ENCODE measurements around the gene APOBEC2.

The APOBEC2 gene

DNA sequence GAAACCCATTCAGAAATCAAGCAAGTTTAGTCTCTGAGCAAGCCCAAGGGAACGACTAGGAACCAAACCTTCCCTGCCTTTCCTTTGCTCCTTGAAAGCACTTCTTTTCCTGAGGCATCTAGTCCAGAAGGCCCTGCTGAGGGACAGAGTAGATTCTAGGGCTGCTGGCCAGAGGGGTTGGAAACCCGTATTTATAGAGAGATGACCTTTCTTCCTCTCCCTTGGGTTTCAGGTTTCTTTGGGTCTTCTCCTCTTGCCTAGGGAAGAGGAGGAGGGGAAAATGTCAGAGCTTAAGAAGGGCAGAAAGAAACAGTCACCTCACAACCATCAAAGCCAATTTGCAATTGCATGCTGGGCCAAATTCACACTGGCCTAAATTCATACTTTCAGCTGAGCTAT lies 5.8 kb downstream of the APOBEC2 start:
- no peak for DNase-seq

DNA sequence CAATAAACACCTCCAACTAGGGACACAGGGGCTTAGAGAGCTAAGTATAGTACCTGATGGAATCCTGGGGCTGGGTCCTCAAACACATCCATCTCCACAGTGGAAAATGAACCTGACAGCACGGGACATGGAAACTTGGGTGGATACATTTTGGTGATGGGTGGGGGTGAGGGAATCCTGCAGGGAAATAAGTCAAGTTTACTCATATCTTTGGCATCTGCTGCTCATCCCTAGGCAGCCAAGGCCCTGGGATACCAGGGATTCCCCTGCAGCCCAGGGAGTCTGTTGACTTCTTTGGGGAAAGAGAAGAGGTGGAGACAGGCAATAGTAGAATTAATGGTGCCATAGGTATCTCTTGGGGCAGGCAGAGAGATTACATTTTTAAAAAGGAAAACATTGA lies 6.6 kb downstream of the APOBEC2 start:
- DNase-seq = no peak

DNA sequence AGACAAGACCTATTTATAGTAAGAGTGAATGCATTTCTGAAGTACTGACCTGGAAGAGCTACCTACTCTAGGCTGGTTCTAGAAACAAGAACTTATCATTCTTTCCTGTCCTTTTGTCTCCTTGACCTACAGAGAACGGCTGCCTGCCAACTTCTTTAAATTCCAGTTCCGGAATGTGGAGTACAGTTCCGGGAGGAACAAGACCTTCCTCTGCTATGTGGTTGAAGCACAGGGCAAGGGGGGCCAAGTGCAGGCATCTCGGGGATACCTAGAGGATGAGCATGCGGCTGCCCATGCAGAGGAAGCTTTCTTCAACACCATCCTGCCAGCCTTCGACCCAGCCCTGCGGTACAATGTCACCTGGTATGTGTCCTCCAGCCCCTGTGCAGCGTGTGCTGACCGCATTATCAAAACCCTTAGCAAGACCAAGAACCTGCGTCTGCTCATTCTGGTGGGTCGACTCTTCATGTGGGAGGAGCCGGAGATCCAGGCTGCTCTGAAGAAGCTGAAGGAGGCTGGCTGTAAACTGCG lies 8.3 kb downstream of the APOBEC2 start:
- no peak for DNase-seq

DNA sequence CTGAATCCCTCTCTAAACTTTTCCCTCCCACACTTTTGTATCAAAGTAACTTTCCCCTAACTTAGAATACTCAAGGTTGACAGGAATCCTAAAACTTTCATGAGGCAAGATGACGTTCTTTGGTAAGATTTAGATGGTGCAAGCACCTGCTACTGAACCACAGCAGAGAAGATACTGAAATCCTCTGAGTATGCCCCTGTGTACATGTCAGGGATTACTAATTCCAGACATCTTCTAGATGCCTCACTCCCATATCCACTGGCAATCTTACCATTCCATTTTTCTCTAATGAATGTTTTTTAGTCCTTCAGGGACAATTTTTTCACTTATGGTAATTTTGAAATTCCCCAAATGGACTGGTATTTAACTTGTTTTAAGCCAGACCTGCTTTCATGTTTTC lies 9.1 kb downstream of the APOBEC2 start:
- no peak for DNase-seq

DNA sequence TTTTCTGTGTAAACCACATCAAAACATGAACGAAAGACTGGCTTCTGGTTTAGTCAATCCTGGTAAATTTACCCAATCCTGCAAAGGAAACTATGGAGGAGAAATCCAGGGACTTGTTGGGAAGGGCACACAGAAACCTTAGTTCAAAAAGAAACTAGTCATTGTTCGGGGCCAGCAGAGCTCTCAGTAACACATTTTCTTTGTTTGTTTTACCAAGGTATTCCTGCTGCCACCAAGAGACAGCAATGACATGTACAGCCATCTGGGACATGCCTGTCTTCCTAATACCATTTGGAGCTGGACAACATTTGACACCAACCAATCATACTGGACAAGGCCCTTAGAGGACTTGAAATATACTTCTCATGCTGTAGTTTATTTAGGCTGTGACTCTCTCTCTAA lies 10.9 kb downstream of the APOBEC2 start:
- DNase-seq = no peak

DNA sequence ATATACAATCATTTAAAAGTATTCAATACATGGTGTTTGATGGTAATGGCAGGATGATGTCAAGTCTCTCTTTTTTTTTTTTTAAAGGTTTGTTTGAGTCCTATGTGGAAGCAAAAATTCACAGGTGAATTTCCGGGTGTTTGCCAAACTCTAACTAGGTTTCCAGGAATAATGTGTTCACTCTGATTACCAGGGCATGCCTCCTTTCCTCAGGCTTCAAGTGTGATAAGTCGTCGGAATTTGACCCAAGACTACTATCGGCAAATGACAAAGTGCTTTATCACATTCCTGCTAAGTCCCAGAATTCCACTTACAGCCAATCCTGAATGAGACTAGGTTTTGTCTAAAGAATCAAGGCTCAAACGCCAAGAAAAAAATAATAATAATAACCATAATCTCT lies 11.8 kb downstream of the APOBEC2 start:
- no peak for DNase-seq

DNA sequence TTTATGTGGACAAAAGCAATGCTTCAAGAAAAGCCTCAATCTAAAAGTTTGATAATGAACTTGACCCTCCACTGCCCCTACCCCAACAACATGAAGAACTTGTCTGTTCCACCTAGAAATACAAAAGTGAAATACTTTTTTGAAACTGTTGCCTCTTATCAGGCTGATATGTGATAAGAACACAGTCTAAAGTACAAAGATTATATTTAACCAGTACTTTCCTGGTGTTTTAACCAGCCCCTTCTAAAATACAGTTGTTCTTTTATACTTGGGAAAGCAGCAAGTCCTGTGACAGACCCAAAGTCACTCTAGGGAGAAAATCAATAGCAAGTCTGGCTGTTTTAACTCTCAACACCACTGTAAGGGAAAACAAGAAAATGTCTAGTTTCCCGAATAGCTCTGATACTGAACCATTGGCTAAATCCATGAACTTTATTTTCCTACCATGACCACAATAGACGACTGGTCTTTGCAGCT lies 12.6 kb downstream of the APOBEC2 start:
- DNase-seq = no peak

DNA sequence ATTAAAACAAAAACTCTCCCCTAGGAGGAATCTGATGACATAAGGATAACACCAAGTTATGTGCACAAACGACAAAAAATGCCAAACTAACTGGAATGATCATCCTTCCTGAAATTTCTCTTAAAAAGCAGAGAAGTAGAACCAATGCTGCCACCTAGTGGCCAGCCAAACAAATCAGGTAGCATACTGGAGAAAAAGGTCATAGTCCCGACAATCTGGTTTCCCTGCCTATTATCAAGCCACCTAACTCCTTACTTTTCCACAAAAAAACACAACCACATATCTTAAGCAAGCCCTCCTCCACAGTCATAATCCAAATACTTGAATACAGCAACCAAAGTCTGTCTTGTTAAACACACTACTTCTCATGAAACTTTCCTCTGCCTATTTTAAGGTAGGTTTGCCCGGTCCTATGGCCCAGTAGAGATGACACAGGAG lies 13.9 kb downstream of the APOBEC2 start:
- peak in 39 of 56 donors; percentile 2 to 79 (median 24) for DNase-seq

DNA sequence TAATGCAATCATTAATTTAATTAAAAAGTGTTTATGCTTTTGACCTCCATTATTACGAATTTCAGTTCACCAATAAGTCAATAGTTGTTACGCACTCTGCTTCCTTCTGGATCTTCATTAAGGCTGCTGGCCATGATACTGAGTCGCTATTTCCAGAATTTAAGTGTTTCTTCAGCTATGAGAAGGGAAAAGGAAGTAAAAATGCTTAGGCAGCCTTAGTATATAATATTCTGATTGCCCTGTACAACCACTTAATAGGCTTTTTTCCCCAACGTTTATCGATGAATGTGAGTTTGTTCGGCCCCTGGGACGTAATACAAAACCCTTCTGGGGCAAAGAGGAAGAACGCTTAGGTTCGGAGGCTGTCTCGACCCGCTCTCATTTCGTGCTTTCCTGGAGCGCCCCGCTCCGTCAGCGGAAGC lies 18.5 kb downstream of the APOBEC2 start:
- DNase-seq = peak in 3 of 56 donors; percentile 44 to 75 (median 66)

DNA sequence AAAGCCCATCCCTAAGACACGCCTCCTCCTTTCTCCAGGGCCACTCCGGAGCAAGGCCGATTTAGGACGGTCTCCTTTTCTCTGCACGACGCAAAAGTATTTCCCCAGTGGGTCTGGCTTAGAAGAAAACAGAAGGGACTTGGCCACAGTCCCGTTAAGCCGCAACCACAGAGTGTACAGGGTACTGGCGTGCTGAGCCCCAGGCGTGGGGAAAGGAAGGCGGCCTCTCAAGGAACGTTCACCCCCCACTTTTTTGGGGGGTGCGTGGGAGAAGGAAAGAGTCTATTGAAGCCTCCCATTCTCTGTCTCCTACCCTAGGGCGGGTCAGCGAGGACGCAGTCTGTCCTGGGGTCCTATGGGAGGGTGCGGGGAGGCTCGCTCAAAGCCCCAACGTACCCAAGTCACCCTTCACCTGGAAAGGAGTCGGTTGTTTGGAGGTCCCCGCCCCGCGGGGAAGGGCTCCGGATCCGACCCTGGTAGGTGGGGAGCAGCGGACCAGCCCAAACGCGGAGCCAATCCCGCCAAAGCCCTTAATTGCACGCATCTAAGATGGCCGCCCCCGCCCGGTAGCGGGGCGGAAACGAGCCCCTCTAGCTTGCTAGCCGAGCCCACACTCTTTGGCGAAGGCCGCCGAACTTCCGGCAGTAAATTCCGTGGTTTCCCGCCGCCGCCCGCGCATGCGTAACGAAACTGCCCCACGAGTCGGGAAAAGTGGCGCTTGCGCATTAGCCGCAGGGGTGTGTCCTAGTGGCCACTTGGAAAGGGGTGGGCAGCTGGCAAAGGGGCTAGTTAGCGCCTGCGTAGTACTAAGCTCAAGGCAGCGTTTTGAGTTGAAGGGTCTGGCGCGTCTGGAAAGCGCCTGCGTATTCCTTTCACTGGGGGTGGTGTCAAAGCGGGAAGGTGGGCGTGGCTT lies 19.2 kb downstream of the APOBEC2 start, which contains the start of gene OARD1:
Gene OARD1, minus strand, starts transcription at position 434 of the 913 bp plus-strand sequence. CDS start 722 bp downstream, outside the sequence.
- DNase-seq = peak; percentile 38 to 100 (median 100)

DNA sequence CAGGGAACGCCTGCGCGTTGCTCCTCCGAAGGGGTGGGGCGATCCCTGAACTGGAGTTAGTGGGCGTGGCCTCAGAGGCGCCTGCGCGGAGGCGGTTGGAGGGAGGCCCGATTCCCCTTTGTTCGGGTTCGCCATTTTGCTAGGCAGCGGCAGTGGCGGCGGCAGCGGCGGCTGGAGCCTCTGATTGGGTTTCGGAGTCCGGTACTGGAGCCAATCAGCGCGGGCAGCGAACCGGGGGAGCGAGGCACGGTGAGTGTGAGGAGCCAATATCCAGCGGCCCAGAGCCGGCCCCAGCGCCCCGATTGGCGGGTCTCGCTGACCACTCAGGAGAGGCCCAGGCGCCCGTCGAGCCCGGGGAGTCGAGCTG lies 19.8 kb downstream of the APOBEC2 start, which contains the start of gene NFYA:
Gene NFYA, plus strand, starts transcription at position 139 of the 367 bp plus-strand sequence. CDS start 6,116 bp downstream, outside the sequence.
- DNase-seq = peak in 46 of 56 donors; percentile 97 to 100 (median 100)

DNA sequence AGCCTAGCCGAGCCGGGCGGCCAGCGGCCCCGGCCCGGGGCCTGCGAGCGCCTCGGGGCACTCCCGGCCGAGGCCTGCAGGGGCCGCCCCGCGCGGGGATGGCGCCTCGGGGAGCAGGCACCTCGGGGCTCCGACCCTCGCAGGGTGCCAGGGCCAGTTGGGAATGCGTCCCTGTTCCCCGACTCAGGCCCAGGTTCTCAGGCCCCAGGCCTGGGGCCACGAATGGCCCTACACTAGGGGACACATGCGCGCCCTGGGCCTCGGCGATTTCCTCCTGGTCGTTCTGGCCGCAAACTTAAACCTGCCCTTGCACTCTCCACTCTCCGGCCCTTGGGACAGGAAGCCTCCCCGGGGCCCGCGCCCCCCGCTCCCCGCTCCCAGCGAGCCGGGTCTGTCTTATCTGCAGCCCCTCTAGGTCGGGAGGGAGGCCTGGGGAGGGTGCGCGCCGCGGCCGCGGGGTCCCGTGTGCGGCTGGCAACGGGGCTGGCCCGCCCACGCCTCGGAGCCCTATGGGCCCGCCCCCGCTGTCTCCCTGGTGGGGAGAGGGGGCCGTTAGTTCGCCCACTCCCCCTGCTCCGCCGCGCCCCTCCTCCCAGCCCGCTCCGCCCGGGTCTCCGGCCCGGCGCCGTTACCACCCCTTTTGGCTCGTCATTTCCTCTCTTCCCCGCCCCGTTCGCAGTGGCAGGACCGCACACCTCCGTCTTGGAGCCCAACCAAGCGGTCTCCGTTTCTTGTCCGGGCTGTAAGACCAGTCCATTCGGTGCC lies 20.4 kb downstream of the APOBEC2 start:
- DNase-seq = peak in 50 of 56 donors; percentile 12 to 74 (median 52)

DNA sequence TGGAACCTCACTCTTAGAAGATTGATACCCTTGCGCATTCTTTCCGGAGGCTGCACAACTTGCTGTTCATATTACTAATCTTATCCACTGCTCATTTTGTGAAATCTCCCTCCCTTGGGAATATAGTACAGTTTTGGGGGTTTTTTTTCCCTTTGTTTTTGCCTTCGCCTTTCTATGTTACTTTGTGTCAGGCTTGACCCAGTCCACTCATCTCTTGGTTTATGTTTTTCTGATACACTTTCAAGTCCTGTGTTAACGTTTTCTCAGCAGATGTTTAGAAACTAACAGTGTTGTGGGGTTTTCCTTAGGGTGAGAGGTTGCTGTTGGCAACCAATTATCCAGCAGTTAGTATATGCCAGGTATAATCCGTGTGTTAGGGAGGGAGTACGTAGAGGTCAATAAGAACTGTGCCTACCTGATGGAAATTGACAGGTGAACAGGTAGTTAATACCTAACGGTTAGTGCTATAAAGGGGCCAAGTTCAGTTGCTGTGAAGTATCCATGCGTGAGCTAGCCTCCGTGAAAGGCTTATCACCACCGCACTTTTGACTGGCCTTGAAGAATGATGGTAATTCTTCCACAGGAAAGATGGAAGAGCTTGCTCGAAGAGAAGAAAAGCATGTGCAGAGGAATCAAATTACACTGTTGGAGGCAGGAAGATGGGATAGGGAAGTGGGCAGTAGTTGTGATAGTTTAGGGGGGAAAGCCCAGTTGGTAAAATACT lies 21.1 kb downstream of the APOBEC2 start:
- no peak for DNase-seq

DNA sequence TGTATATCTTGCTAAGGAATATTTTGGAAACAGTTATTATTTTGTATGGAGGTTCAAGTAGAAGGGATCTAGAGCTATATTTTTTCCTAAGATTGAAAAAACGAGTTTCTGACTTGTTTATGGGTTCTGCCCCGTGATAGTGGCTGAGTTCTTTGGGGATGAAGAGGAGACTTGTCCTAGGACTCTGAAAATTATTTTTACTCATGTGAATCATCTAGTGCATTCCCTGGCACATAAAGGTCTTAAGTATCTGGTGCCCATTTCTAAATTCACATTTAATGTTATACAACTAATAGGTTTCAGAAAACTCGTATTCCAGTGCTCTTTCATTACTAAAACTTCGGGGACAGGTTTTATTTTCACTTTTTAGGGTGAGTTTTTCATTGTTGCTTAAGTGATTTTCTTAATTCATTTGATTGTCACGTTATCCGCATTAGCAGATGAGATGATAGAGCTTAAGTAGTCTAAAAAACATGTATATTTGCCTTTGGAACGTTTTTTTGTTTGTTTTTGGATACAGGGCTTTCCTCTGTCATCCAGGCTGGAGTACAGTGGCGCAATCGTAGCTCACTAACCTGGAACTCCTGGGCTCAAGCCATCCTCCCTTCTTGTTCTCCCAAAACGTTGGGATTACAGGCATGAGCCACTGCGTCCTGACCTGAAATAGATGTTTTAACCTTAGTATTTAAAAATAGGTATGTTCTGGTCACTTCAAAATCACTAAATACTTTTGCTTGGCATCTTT lies 21.9 kb downstream of the APOBEC2 start:
- DNase-seq = no peak

DNA sequence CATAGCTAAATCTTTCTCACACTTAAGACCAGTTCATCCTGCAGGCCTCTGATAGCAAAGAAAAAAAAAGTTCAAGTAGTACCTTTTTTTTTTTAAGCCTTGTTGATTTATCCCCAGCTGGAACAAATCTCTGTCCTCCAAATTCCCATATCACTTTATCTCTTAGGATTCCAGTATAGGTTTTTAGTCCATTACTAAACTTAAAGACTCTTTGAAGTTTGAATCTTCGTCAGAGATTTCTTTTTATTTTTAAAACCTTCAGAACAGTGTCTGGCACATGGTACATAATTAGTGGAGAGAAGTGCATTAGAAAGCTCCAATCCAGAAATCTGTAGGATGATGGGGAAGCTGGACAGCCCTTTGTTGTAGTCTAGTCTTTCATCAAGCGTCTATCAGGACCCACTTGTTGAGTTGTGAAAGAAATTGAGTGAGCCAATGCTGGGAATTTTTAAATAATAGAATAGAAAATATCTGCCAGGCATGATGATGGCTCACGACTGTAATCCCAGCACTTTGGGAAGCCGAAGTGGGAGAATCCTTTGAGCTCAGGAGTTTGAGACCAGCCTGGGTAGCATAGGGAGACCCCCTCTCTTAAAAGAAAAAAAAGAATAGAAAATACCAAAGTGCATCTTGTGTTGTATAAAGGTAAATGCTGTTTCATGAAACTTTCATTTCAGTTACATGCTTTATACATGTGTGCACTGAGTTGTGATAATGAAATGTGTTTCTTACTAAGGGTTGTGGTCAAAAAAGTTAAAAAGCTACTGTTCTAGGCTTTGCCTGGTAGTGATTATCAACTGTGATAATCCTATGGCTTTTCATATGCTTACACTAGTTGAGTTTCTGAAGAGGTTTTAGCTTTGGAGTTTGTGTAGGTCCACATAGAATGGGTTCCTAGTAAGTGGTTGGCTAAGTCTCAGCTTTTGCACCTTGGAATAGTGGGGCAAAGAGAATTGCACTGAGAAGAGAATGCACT lies 22.9 kb downstream of the APOBEC2 start:
- no peak for DNase-seq

DNA sequence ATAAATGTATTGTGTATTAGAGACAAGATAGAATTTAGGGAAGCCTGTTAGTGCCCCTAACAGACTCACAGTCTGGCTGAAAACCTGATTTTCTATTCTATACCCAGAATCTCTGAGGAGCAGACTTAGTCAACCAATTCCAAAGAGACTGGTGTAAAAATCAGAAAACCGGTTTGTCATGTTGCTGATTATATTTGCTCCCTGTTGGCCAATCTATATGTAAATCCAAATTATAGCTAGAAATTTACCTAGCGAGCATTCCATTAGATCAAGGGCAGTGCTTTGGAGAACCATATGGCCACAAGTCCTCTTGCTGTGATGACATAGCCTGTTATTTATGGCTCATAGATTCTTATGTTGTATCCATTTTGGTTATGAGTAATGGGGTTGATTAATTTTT lies 24.5 kb downstream of the APOBEC2 start:
- DNase-seq = no peak

DNA sequence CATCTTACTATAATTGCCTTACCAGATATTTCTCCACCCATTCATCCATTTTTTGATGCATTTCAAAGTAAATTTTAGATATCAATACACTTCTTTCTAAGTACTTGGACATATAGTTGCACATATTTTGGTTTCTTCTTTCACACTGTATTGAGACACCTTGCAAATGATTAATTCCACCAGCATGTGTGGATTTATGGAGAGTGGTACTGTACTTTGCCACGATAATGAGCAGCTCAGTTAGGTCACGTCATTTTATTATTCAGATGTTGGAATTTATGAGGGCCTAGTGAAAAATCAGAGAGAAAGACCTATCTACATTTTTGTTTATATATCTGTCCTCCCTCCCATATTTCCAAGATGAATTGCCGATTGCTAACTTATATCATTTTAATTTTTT lies 25.1 kb downstream of the APOBEC2 start:
- no peak for DNase-seq

DNA sequence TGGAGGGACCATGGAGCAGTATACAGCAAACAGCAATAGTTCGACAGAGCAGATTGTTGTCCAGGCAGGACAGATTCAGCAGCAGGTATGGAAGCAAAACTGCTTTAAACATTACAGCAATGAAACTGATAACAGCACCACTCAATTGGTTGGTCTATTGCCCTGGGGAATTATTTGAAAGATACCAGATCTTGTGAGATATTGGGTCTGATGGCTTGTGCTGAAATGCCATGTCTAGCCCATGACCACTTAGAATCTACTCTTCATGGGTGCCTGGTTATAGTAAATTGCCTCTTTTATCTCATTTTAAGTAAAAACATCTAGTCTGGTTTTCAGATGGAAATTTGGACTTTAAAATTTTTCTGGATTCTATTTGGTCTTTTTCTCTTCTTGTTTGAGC lies 26.1 kb downstream of the APOBEC2 start:
- no peak for DNase-seq

DNA sequence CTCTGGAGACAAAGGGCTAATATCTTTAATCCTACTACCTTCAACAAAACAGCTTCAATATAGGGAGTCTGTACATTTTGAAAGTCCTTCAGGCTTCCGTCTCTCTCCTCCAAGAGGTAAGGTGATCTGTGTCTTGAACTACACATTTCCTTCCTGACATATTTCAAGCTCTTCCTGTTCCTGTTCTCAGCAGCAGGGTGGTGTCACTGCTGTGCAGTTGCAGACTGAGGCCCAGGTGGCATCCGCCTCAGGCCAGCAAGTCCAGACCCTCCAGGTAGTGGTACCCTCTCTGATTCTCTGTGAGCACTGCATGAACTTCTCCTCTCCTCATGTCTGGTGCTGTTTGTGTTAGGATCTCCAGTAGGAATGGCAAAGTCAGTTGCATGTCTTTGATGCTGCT lies 27.6 kb downstream of the APOBEC2 start:
- DNase-seq = no peak

Measured in amygdala (tissue), 56 donors.